Activated naive CD8-positive, alpha-beta T cell treated with anti-CD3 and anti-CD28 coated beads, Interleukin-2, amount 50 U/mL, for 24 hours (primary cell): ENCODE results near the gene NOMO2.
"Not testable (repeated sequence)": the region's sequence is repeated elsewhere in the genome, so short reads cannot be mapped to it uniquely, and the experiment has no call there.

Experiments
- ATAC-seq: fragments of 150-1000 bp; cut with Tn5 transposase; one replicate; pipeline ENCODE4 v1.10.0; 2021
- DNase-seq: peaks from one replicate; pipeline ENCODE4 v3.0.0; 2021
- H3K27ac Mint-ChIP-seq: one replicate; pipeline ENCODE4 v1.8.0; 2021; ENCODE audit warnings: mild to moderate bottlenecking, mixed read lengths
- H3K27me3 Mint-ChIP-seq: one replicate; pipeline ENCODE4 v1.8.0; 2021; ENCODE audit warnings: mixed read lengths
- H3K36me3 Mint-ChIP-seq: one replicate; pipeline ENCODE4 v1.8.0; 2021; ENCODE audit warnings: low read depth, mixed read lengths
- H3K4me1 Mint-ChIP-seq: one replicate; pipeline ENCODE4 v1.8.0; 2021; ENCODE audit warnings: mixed read lengths
- H3K4me3 Mint-ChIP-seq: one replicate; pipeline ENCODE4 v1.8.0; 2021; ENCODE audit warnings: mild to moderate bottlenecking, moderate library complexity, mixed read lengths
- H3K9me3 Mint-ChIP-seq: one replicate; pipeline ENCODE4 v1.8.0; 2021; ENCODE audit warnings: mixed read lengths

Gene NOMO2

DNA sequence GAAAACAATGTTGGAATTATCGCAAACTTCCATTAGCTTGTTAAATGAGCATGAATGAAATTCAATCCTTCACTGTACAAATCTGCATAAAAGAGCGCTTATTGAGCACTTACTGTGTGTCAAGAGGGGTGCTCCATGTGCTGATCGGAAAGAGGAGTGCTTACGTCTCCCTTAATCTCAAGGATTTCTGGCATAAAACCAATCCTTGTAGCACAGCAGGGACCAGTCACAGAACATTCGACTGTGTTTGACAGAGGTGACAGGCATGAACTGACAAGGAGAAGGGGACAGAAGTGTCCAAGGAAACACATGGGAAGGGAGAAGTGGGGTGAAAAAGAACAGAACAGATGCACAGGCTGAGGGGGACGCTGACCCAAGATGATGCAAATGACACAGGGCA, 14.5 kb downstream of the NOMO2 start:
- ATAC-seq, H3K4me1 Mint-ChIP-seq, H3K4me3 Mint-ChIP-seq, H3K27me3 Mint-ChIP-seq, H3K27ac Mint-ChIP-seq, H3K9me3 Mint-ChIP-seq, H3K36me3 Mint-ChIP-seq, DNase-seq: not testable (repeated sequence)

DNA sequence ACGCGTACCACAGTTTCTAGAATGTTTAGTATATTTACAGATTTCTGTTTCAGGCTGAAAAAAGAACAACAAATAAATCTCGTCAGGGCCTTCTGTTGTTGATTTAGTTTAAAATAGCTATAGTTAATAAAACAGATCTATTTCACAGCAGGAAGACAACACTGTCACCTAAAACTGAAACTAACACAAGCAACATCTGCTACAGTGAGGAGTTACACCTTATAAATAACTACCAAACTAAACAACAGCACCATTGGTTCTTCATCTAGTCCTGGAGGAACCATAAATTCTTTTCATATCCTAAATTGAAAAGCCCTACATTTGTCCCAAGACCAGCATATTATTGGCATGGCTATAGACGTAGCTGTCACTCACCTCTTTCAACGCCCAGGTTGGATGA, 15.0 kb downstream of the NOMO2 start:
- not testable (repeated sequence) for DNase-seq, H3K27me3 Mint-ChIP-seq, H3K9me3 Mint-ChIP-seq, H3K27ac Mint-ChIP-seq, H3K4me1 Mint-ChIP-seq, ATAC-seq, H3K36me3 Mint-ChIP-seq, H3K4me3 Mint-ChIP-seq

DNA sequence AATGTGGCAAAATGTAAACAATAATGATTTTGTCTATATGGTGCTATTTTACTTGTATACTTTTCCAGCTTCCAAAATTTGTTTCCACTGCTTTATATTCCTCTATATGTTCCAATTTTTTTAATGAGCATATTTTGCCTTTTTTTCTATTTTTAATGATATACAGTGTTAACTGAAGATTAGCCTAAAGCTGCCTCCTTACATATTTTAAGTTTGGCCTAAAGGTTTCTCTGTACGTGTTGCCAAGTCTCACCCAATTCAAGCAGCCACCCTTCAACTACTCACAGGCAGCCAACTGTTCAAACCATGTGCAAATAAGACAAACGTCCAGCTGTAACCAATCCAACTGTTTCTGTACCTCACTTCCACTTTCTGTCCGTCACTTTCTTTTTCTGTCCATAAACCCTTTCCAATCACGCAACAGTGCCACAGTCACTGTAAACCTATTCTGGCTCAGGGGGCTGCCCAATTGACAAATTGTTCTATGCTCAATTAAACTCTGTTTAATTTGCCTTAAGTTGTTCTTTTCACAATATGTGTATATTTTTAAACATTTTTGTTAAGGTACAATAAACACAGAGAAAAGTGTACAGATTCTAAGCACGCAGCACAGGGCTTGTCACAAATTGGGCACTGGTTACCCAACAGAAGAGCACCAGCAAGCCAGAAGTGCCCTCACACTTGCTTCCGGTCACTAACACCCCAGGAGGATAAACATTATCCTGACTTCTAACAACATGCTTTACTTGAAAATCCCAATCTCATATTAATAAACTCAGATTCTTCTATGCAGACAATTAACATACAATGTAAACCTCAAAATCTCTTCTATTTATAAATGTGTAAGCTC, 17.4 kb downstream of the NOMO2 start:
- not testable (repeated sequence) for H3K27ac Mint-ChIP-seq, H3K4me1 Mint-ChIP-seq, ATAC-seq, H3K36me3 Mint-ChIP-seq, H3K27me3 Mint-ChIP-seq, DNase-seq, H3K4me3 Mint-ChIP-seq, H3K9me3 Mint-ChIP-seq

DNA sequence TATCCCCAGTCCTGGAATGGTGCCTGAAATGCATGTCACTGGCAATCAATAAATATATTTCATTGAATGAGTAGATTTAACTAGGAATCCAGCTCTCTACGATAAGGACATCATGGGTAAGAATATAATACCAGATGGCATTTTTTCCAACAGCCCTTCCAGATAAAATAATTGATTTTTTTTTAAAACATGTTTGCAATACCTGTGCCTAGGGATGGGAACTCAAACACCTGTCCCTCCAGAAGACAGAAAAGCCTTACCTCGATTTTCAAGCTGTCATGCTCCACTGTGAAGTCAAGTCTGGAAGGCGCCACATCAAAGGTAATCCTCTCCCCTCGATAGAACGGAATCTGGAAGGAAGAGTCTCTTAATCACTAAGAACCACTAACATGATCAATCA, 20.0 kb downstream of the NOMO2 start:
- not testable (repeated sequence) for H3K9me3 Mint-ChIP-seq, ATAC-seq, H3K4me1 Mint-ChIP-seq, H3K4me3 Mint-ChIP-seq, H3K27me3 Mint-ChIP-seq, H3K27ac Mint-ChIP-seq, DNase-seq, H3K36me3 Mint-ChIP-seq

DNA sequence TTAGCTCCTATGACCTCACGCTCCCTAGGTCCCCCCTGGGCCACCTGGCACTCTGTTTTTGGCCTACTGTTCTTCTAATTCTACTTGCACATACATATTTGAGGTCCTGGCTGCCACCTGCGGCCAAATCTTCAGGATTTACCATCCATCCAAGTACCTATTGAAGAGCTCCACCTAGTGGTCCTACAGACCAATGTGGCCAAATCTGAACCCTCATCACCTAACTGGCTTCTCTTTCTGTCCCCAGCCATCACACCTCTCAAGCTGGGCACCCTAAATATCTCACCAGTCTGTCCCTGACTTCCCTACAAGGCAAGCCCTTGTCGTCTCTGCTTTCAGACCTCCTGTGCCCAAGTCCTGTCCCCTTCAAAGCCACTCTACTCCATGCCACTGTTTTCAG, 24.9 kb downstream of the NOMO2 start:
- not testable (repeated sequence) for DNase-seq, H3K27ac Mint-ChIP-seq, H3K4me1 Mint-ChIP-seq, H3K4me3 Mint-ChIP-seq, H3K36me3 Mint-ChIP-seq, H3K9me3 Mint-ChIP-seq, H3K27me3 Mint-ChIP-seq
- peak; percentile 46 for ATAC-seq

DNA sequence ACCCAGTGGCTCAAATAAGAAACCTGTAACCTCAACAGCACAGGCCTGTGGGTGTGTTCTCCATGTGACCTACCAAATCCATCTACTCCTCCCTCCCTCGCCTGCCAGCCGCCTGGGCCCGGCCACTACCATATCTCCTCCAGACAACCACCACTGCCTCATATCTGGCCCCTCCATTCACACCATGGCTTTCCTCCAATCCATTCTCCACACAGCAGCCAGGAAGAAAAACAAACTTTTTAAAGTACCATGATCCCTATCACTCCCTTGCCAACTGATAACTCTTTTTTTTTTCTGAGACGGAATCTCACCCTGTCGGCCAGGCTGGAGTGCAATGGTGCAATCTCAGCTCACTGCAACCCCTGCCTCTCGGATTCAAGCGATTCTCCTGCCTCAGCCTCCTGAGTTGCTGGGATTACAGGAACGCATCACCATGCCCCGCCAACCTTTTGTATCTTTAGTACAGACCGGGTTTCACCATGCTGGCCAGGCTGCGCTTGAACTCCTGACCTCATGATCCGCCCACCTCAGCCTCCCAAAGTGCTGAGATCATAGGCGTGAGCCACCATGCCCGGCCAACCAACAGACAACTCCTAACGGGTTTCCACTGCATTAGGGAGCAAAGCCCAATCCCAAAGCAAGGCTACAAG, 26.3 kb downstream of the NOMO2 start:
- not testable (repeated sequence) for H3K36me3 Mint-ChIP-seq, ATAC-seq, H3K27me3 Mint-ChIP-seq

DNA sequence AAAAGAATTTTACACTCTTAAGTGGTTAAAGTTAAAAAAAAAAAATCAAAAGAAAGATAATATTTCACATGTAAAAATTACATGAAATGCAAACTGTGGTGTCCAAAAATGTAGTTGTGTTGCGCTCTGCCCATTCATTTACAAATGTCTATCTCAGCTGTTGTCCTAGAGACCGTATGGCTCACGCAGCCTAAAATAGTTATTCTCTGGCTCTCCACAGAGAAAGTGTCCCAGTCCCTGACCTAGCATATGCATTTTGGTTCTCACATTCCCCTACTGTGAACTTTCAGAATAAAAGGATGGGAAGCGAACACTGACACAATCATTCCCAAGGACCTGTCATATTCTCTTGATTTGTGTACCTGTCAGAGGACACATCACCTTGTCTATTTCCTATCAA, 27.6 kb downstream of the NOMO2 start:
- H3K9me3 Mint-ChIP-seq, H3K4me1 Mint-ChIP-seq, H3K27me3 Mint-ChIP-seq, H3K4me3 Mint-ChIP-seq, DNase-seq, H3K27ac Mint-ChIP-seq, H3K36me3 Mint-ChIP-seq, ATAC-seq: not testable (repeated sequence)

More for the DNA sequence above, 26.3 kb downstream of the NOMO2 start:
- not testable (repeated sequence) for H3K9me3 Mint-ChIP-seq, H3K4me1 Mint-ChIP-seq, H3K4me3 Mint-ChIP-seq, DNase-seq, H3K27ac Mint-ChIP-seq

DNA sequence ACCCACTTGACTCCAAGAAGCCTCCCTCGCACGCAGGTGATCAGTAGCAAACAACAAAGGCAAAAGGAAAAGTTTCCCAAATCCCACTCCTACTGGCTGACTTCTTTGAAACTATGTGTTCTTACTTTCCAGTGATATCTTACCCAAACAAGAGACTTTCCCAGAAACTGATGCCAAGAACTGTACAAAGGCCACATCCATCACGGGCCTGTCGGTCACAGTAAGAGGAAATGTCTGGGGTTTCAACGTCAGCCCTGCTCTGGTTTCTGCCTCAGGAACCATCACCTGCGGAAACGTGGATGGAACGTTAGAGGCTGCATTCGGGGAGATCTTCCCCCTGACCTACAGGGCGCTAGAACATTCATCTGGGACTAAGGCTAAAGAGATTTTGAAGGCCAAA, 30.6 kb downstream of the NOMO2 start:
- not testable (repeated sequence) for DNase-seq, H3K27ac Mint-ChIP-seq, H3K4me1 Mint-ChIP-seq, H3K36me3 Mint-ChIP-seq, ATAC-seq, H3K9me3 Mint-ChIP-seq, H3K27me3 Mint-ChIP-seq, H3K4me3 Mint-ChIP-seq

DNA sequence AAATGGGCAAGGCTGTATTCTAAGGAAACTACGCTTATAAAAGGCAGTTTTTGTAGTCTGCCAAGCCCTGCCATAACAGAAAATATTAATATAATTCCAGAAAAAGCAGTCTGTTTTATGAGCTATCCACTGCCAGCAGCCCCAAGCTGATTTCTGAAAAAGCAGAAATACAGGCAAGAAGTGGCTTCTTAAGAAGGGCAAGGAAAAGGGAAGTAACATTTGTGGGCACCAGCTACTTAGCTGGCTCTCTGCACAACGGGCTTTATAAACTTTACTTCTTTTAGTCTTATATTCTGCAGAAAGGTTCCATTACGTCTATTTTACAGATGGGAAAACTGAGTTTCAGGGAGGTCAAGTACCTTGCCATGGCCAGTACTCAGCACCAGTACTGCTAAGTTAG, 31.6 kb downstream of the NOMO2 start:
- H3K4me1 Mint-ChIP-seq, H3K9me3 Mint-ChIP-seq, H3K27me3 Mint-ChIP-seq, H3K4me3 Mint-ChIP-seq, H3K36me3 Mint-ChIP-seq, H3K27ac Mint-ChIP-seq, DNase-seq, ATAC-seq: not testable (repeated sequence)

DNA sequence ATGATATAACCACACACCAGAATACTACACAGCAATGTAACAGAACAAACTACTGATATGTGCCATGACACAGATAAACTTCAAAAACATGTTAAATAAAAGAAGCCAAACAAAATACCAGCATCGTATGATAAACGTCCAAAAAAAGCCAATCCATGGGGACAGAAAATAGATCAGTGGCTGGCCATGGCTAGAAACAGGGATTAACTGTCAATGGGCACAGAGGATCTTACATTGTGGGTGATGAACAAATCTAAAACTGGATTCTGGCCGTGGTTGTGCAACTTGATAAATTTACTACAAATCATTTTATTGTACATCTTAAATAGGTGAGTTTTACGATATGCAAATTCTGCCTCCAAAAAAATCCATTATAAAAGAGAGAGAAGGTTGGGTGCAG, 35.4 kb downstream of the NOMO2 start:
- ATAC-seq, DNase-seq, H3K27ac Mint-ChIP-seq, H3K4me3 Mint-ChIP-seq, H3K9me3 Mint-ChIP-seq, H3K4me1 Mint-ChIP-seq, H3K36me3 Mint-ChIP-seq, H3K27me3 Mint-ChIP-seq: not testable (repeated sequence)

DNA sequence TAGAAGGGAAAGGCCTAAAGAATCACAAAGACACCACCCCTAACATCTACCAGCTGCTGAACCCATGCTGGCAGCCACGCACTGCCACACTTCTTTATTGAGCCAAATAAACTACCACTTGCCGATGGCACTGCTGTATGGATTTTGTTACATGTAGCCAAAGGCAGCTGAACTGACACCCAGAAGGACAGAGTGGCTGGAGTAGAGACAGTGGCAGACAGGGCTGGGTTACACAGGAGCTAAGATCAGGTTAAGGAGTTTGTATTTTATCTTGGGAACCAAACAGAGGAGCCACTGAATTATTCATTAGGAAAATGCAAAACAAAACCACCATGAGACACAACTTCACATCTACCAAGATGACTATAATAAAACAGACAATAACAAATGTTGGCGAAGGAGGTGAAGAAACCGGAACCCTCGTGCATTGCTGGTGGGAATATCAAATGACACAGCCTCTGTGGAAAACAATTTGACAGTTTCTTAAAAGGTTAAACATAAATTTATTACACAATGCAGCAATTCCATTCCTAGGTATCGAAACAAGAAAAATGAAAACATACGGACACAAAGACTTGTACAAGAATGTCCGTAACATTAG, 35.9 kb downstream of the NOMO2 start:
- not testable (repeated sequence) for H3K9me3 Mint-ChIP-seq, H3K36me3 Mint-ChIP-seq, H3K27ac Mint-ChIP-seq

DNA sequence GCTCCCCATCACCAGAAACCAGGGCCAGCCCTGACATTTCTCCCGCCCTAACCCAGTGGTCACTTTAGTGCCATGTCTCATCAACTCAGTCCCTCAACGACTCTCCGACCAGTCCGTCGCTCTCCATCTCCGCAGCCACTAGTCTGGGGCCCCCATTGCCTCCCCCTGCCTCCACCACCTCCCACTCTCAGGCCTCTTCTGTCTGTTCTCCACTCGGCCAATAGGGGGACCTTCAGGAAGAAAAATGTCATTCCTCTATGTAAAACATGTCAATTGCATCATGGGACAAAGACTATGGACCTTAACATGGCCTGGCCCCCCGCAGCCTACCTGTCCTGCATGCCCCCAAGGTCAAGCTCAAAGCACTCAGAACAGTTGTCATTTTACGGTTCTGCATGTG, 39.3 kb downstream of the NOMO2 start:
- not testable (repeated sequence) for H3K36me3 Mint-ChIP-seq, H3K4me3 Mint-ChIP-seq, ATAC-seq, H3K27ac Mint-ChIP-seq, H3K9me3 Mint-ChIP-seq, H3K4me1 Mint-ChIP-seq, DNase-seq, H3K27me3 Mint-ChIP-seq

More for the DNA sequence above, 35.9 kb downstream of the NOMO2 start:
- H3K4me1 Mint-ChIP-seq, ATAC-seq, H3K4me3 Mint-ChIP-seq, H3K27me3 Mint-ChIP-seq, DNase-seq: not testable (repeated sequence)

DNA sequence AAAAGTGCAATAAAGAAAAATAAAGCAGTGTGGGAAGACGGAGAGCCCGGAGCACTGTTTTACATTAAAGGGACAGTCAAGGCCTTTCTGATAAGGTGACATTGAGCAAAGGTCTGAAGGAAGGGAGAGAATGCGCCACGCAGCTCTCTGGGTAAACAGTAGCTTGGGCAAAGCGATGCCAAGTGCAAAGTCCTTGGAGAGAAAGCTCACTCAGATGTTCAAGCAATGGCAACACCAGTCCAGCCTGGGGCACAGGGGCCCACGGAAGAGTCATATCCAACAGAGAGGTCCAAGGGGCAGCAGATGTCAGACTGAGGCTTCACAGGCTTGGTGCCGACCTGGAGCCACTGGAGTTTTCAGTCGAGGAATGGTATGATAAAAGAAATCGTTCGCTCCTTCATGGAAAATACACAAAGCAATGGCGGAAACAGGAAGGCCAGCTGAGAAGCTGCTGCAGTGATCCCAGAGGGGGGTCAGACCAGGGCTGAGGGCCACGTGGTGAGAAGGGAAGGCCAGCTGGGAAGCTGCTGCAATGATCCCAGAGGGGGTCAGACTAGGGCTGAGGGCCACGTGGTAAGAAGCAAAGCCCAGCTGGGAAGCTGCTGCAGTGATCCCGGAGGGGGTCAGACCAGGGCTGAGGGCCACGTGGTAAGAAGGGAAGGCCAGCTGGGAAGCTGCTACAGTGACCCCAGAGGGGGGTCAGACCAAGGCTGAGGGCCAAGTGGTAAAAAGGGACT, 40.3 kb downstream of the NOMO2 start:
- H3K36me3 Mint-ChIP-seq, H3K27ac Mint-ChIP-seq, H3K9me3 Mint-ChIP-seq, ATAC-seq, H3K4me3 Mint-ChIP-seq, H3K27me3 Mint-ChIP-seq, H3K4me1 Mint-ChIP-seq, DNase-seq: not testable (repeated sequence)

DNA sequence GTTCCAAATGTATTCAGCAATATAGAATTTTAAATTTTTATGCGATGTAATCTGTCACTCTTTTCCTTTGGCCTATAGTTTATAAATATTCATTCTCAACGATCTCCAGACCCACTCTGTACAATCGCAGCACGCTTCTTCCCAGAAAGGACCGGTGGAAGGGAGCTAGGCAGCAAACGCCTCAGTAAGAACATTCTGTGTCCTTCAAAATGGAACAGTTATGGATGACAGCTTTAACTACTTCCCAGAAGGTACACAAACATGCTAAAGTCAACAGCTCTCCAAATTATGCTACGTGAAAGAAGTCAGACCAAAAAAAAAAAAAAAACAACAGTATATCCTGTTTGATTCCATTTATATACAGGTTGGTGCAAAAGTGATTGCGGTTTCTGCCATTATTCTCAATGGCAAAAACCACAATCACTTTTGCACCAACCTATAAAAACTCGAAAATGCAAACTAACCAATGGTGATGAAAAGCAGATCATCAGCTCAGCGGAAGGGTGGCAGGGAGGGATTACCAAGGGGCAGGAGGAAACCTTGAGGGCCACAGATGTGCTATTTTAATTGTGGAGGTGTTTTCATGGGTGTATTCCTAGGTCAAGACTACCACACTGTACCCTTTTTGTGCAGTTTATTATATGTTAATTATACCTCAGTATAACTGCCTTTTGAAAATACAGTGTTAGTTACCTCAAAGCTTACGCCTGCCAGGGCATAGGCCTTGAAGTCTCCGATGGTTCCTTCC, 43.2 kb downstream of the NOMO2 start:
- not testable (repeated sequence) for ATAC-seq, DNase-seq, H3K27ac Mint-ChIP-seq, H3K9me3 Mint-ChIP-seq, H3K36me3 Mint-ChIP-seq, H3K4me1 Mint-ChIP-seq, H3K27me3 Mint-ChIP-seq, H3K4me3 Mint-ChIP-seq
